H7 (cell line): ENCODE measurements around the gene RNF220. TPM values are rescaled to one million over a fixed set of nuclear protein-coding genes. Genes with fewer than 3 reads are reported as not detected.

Experiments used
- DNase-seq: peaks from one replicate; pipeline ENCODE4 v3.0.0; 2012
- H3K27me3 ChIP-seq: 2 replicates; pipeline ENCODE4 v1.6.0; 2011; ENCODE audit warnings: mild to moderate bottlenecking, low read length; ENCODE audit not compliant: control insufficient read depth, insufficient read depth
- H3K36me3 ChIP-seq: replicated peaks from 2 replicates; pipeline ENCODE4 v1.5.1; 2011; ENCODE audit warnings: low read length; ENCODE audit not compliant: control insufficient read depth, insufficient read depth
- H3K4me3 ChIP-seq: 2 replicates; pipeline ENCODE4 v1.5.1; 2011; ENCODE audit warnings: low read depth, mild to moderate bottlenecking, control low read depth, low read length, moderate library complexity; ENCODE audit not compliant: insufficient read depth
- total RNA-seq: library from RNA; depleted of rRNA; stranded (reverse); fragments of >200 nt; shearing (Covaris generic); gene quantifications from 2 replicates; pipeline ENCODE4 v1.2.3, GENCODE V29; 2014

The RNF220 gene
- total RNA-seq, 1 experiment from 2014 or later = 187 TPM

GRCh38 chr1:44672254-44672955 is 267.4 kb downstream of the RNF220 start:
- Histone ChIP-seq H3K4me3 (no peak overlapping the region), H3K27me3 (no peaks in the 10 kb centered on the region), H3K36me3 (no peaks in the 10 kb centered on the region)
- DNase-seq = no peak

GRCh38 chr1:44672961-44673674 is 268.1 kb downstream of the RNF220 start:
- Histone ChIP-seq H3K4me3 (peak overlapping the region; percentile 89), H3K27me3 (no peaks in the 10 kb centered on the region), H3K36me3 (no peaks in the 10 kb centered on the region)
- DNase-seq = no peak

- no peak for DNase-seq
- Histone ChIP-seq H3K27me3 (no peaks in the 10 kb centered on the region), H3K36me3 (no peaks in the 10 kb centered on the region), H3K4me3 (peak overlapping the region; percentile 89)
Observed at GRCh38 chr1:44673675-44674112, 268.6 kb downstream of the RNF220 start.

- H3K27me3 ChIP-seq = no peaks in the 10 kb centered on the region
- peak; percentile 98 for DNase-seq
- no peaks in the 10 kb centered on the region for H3K36me3 ChIP-seq
- H3K4me3 ChIP-seq = peak within 1 kb of the TSS; percentile 89
Observed at GRCh38 chr1:44674113-44675000, 269.3 kb downstream of the RNF220 start, which contains the start of the genes ARMH1 and TMEM53. Gene ARMH1, plus strand, starts transcription at chr1:44674714. Its CDS starts 14,984 bp downstream, at chr1:44689698. Gene TMEM53, minus strand, starts transcription at chr1:44674481. Its CDS starts 90 bp downstream, at chr1:44674391.

GRCh38 chr1:44675186-44675585 is 270.1 kb downstream of the RNF220 start:
- H3K36me3 ChIP-seq = no peaks in the 10 kb centered on the region
- H3K4me3 ChIP-seq = peak overlapping the region; percentile 89
- no peaks in the 10 kb centered on the region for H3K27me3 ChIP-seq
- DNase-seq = no peak

GRCh38 chr1:44676484-44677200 is 271.6 kb downstream of the RNF220 start:
- no peaks in the 10 kb centered on the region for H3K27me3 ChIP-seq
- no peak overlapping the region for H3K4me3 ChIP-seq
- no peaks in the 10 kb centered on the region for H3K36me3 ChIP-seq
- no peak for DNase-seq

GRCh38 chr1:44677201-44677766 is 272.2 kb downstream of the RNF220 start:
- Histone ChIP-seq H3K36me3 (no peaks in the 10 kb centered on the region), H3K27me3 (no peaks in the 10 kb centered on the region), H3K4me3 (no peak overlapping the region)
- DNase-seq = peak; percentile 43

- Histone ChIP-seq H3K36me3 (no peaks in the 10 kb centered on the region), H3K4me3 (no peak overlapping the region), H3K27me3 (no peaks in the 10 kb centered on the region)
- DNase-seq = no peak
Observed at GRCh38 chr1:44678120-44678519, 273.1 kb downstream of the RNF220 start.

GRCh38 chr1:44678626-44679025 is 273.6 kb downstream of the RNF220 start:
- no peaks in the 10 kb centered on the region for H3K27me3 ChIP-seq
- DNase-seq = no peak
- no peaks in the 10 kb centered on the region for H3K36me3 ChIP-seq
- H3K4me3 ChIP-seq = no peak overlapping the region

GRCh38 chr1:44679468-44679867 is 274.4 kb downstream of the RNF220 start:
- Histone ChIP-seq H3K27me3 (no peaks in the 10 kb centered on the region), H3K4me3 (no peak overlapping the region), H3K36me3 (no peaks in the 10 kb centered on the region)
- no peak for DNase-seq

GRCh38 chr1:44681905-44682882 is 277.1 kb downstream of the RNF220 start:
- no peaks in the 10 kb centered on the region for H3K27me3 ChIP-seq
- H3K4me3 ChIP-seq = no peak overlapping the region
- H3K36me3 ChIP-seq = no peaks in the 10 kb centered on the region
- DNase-seq = peak; percentile 73

- Histone ChIP-seq H3K4me3 (no peak overlapping the region), H3K36me3 (no peaks in the 10 kb centered on the region), H3K27me3 (no peaks in the 10 kb centered on the region)
- no peak for DNase-seq
Observed at GRCh38 chr1:44682883-44683265, 277.8 kb downstream of the RNF220 start.

- H3K36me3 ChIP-seq = no peaks in the 10 kb centered on the region
- DNase-seq = no peak
- no peak overlapping the region for H3K4me3 ChIP-seq
Observed at GRCh38 chr1:44684525-44684924, 279.5 kb downstream of the RNF220 start.

More at GRCh38 chr1:44684525-44684924, 279.5 kb downstream of the RNF220 start:
- no peaks in the 10 kb centered on the region for H3K27me3 ChIP-seq
